Adrenal gland (tissue), 5 donors: Measurements from ENCODE around the gene VASP.

Experiments
- POLR2A ChIP-seq, 2 donors: fragments of 450-650 bp; IDR thresholded peaks; one replicate each; pipeline ENCODE4 v1.6.1; 2017; ENCODE audit warnings: antibody characterized with exemption in 2 of 2, mild to moderate bottlenecking in 2 of 2, moderate library complexity in 1 of 2
- TF ChIP-seq, protein P1 (sequence below), 6 experiments: fragments of 450-650 bp in 4 of 6; fragments of 200-600 bp in 2 of 6; sonication (generic) in 1 of 6; IDR thresholded peaks; 1 replicate in 5 of 6; 2 replicates in 1 of 6; pipeline versions ENCODE4 v1.5.1 to v1.8.0; 2016 to 2021; ENCODE audit warnings: antibody characterized with exemption in 6 of 6, mild to moderate bottlenecking in 2 of 6, moderate library complexity in 1 of 6
- donor health status: DM: no; HTN: no; CAD: no.

DNA sequence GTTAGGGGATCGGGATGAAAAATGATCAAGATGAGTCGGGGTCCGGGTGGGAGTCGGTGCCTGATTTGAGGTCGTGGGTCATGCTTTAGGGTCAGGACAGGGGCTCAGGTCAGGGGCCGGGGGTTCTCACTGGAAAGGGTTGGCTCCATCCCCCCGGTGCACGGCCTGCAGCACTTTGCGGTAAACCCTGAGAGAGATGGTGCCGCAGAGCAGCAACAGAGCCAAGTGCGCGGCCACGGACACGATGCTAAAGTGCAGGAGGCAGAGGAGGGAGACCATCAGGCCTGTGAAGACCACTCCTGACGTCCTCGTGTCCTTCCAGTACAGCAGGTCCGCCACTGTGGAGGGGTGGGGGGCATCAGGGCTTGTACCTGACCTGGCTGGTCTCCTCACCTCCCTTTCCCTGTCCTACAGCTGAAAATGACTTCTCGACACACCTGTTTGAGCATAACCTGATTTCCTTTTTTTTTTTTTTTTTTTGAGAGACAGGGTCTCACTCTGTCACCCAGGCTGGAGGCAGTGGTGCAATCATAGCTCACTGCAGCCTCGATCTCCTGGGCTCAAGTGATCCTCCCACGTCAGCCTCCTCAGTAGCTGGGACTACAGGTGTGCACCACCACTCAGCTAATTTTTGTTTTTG, 17.9 kb upstream of the VASP start:
- TF ChIP-seq POLR2A (IDR thresholded peaks at IDR 0.05), result no peak
- TF ChIP-seq, protein P1, sequence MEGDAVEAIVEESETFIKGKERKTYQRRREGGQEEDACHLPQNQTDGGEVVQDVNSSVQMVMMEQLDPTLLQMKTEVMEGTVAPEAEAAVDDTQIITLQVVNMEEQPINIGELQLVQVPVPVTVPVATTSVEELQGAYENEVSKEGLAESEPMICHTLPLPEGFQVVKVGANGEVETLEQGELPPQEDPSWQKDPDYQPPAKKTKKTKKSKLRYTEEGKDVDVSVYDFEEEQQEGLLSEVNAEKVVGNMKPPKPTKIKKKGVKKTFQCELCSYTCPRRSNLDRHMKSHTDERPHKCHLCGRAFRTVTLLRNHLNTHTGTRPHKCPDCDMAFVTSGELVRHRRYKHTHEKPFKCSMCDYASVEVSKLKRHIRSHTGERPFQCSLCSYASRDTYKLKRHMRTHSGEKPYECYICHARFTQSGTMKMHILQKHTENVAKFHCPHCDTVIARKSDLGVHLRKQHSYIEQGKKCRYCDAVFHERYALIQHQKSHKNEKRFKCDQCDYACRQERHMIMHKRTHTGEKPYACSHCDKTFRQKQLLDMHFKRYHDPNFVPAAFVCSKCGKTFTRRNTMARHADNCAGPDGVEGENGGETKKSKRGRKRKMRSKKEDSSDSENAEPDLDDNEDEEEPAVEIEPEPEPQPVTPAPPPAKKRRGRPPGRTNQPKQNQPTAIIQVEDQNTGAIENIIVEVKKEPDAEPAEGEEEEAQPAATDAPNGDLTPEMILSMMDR (IDR thresholded peaks at IDR 0.05), result no peak
